IPS-18c (cell line): Measurements from ENCODE around the gene PCCB.
"Not testable (repeated sequence)": the region's sequence is repeated elsewhere in the genome, so short reads cannot be mapped to it uniquely, and the experiment has no call there.

Experiments used
- H3K4me3 ChIP-seq: 2 replicates; pipeline ENCODE4 v1.7.0; 2013; ENCODE audit warnings: low read depth, mild to moderate bottlenecking, low read length, moderate library complexity; ENCODE audit not compliant: insufficient read depth
- H3K9me3 ChIP-seq: one replicate; pipeline ENCODE4 v1.6.1; 2013; ENCODE audit warnings: mild to moderate bottlenecking, low read length, moderate library complexity; ENCODE audit not compliant: control insufficient read depth, insufficient read depth

PCCB gene

GRCh38 chr3:136343873-136344555, 93.9 kb downstream of the PCCB start:
- no peak overlapping the region for H3K4me3 ChIP-seq
- no peaks in the 10 kb centered on the region for H3K9me3 ChIP-seq

DNA sequence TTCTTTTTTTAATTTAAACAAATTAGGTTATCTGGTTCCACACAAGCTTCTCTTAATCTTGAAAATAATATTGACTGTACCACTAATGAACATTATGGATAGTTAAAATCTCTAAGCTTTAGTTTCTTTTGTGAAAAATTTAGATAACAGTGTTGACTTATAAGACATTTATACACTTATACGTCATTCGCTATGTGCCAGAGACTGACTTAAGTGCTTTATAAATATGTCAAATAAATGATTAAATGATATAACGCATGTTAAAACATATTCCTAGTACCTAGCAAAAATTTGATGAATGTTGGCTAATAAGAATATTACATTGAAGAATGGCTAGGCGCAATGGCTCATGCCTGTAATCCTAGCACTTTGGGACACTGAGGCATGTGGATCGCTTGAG, 96.3 kb downstream of the PCCB start:
- no peak overlapping the region for H3K4me3 ChIP-seq

DNA sequence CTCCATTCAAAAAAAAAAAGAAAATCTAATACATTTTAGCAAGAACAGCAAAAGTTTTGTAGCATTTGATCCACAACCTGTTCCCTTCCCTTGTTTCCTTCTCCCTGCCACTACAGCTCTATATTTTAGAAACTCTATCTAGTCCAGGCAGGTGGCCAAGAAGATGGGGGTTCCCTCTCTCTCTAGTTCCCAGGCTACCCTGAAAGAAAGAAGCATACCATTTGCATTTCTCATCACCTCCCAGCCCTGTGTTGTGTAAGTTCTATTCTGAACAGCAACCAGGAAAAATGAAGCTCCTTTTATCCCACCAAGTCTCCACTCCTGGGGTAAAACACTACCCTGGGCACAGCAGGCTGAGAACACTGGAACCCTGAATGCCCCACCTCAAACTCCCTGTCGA, 100.0 kb downstream of the PCCB start:
- no peak overlapping the region for H3K4me3 ChIP-seq
- no peaks in the 10 kb centered on the region for H3K9me3 ChIP-seq

More for the DNA sequence above, 96.3 kb downstream of the PCCB start:
- no peaks in the 10 kb centered on the region for H3K9me3 ChIP-seq

GRCh38 chr3:136350557-136350956, 100.4 kb downstream of the PCCB start:
- Histone ChIP-seq H3K9me3 (no peaks in the 10 kb centered on the region), H3K4me3 (no peak overlapping the region)

GRCh38 chr3:136351351-136351750, 101.2 kb downstream of the PCCB start:
- H3K4me3 ChIP-seq = no peak overlapping the region

GRCh38 chr3:136351905-136352304, 101.8 kb downstream of the PCCB start:
- Histone ChIP-seq H3K4me3 (no peak overlapping the region), H3K9me3 (no peaks in the 10 kb centered on the region)

More at GRCh38 chr3:136351351-136351750, 101.2 kb downstream of the PCCB start:
- no peaks in the 10 kb centered on the region for H3K9me3 ChIP-seq

- no peak overlapping the region for H3K4me3 ChIP-seq
- H3K9me3 ChIP-seq = no peaks in the 10 kb centered on the region
Measured at GRCh38 chr3:136353461-136353860, 103.3 kb downstream of the PCCB start.

DNA sequence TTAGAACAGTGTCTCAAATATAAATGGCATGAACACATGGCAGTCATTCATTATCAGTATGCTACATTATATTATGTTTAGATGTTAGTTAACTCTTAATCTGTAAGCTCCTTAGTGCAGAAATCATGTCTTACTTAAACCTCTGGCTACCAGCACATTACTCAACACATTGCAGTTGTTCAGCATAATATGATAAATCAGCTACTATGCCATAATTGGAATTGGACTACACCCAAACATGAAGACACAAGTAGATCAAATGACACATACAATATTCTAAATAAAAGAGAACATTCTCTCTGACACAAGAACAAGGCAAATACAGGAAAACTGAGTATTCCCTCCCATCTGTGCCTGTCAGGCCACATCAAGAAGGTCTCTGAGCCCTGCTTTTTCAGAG, 116.1 kb downstream of the PCCB start:
- Histone ChIP-seq H3K9me3 (no peaks in the 10 kb centered on the region), H3K4me3 (no peak overlapping the region)

- H3K4me3 ChIP-seq, H3K9me3 ChIP-seq: not testable (repeated sequence)
Measured at GRCh38 chr3:136375800-136376199, 125.7 kb downstream of the PCCB start.

GRCh38 chr3:136377508-136377907, 127.4 kb downstream of the PCCB start:
- Histone ChIP-seq H3K4me3 (no peak overlapping the region), H3K9me3 (no peaks in the 10 kb centered on the region)

DNA sequence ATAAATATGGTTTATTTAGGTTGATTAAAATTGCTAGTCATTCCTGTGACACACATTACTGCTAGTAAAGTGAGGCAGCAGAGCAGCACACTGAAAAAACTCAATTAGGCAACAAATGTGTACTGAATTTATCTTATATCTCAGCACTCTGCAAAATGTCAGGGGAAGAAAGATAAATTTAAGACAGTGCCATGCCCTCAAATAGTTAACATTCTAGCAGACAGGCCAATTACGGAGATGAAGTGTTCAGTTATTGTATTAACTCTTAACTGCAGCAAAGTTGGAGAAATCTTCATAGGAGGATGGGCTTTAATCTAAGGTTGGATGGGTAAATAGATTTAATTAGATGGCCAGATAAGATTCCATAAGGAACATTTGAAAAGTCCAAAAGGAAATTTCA, 127.9 kb downstream of the PCCB start:
- H3K4me3 ChIP-seq = no peak overlapping the region
- no peaks in the 10 kb centered on the region for H3K9me3 ChIP-seq
